ENCODE measurements around the gene FMN2.

FMN2 gene

DNA sequence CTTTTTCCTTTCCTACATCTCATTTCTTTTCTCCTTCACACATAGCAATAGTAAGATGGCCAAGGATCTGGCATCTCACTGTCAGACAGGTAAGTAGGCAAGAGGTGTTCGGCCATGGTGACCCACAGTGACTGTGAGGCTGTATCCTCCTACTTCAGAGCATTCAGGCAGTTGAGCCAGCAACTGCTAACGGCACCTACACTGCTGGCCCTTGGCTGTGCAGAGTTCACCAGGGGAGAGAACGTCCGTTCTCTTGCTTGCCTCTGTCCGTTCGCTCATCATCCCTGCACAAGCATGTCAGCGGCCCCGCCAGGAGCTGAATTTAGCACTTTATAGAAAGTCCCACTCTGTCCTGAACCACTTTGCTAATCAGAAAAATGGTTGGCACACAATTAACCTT lies 406.7 kb downstream of the FMN2 start:
- in situ Hi-C loops (cut with MboI; ENCODE audit: low sequenced_read_pairs), result no loop called here
- H3K36me3 ChIP-seq (replicated peaks), result no peaks in the 10 kb centered on the region
- no peaks in the 10 kb centered on the region for H3K4me1 ChIP-seq
- no peak overlapping the region for H3K4me3 ChIP-seq
- no peaks in the 10 kb centered on the region; the same call in 1 of the 2 replicates for H3K9me3 ChIP-seq
- H3K27me3 ChIP-seq (ENCODE audit: low read depth), result no peaks in the 10 kb centered on the region
- DNase-seq (ENCODE audit: low spot score in 2 of 2), result no peak

DNA sequence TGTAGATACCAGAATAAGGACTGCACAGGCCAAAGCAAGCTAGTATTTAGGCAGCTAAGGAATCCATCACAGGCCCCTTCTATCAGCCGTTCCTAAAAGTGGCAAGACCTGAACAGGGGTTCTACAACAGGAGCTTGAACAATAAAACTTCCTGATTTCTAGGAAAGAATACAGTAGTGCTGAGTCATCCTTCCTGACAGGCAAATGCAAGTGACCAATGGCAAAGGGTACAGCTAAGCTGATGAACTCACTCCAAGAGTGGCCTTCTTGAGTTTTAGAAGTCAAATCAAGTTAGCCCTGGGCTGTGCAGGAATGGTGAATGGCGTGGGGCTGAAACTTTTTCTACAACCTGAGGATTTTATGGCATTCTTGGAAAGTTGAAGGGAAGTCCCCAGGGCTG lies 407.3 kb downstream of the FMN2 start:
- DNase-seq (ENCODE audit: low spot score in 2 of 2), result no peak
- Histone ChIP-seq H3K36me3 (replicated peaks) (no peaks in the 10 kb centered on the region), H3K9me3 (no peaks in the 10 kb centered on the region; the same call in 1 of the 2 replicates), H3K4me1 (no peaks in the 10 kb centered on the region), H3K27me3 (ENCODE audit: low read depth) (no peaks in the 10 kb centered on the region), H3K4me3 (no peak overlapping the region)
- in situ Hi-C loops (cut with MboI; ENCODE audit: low sequenced_read_pairs), result no loop called here

DNA sequence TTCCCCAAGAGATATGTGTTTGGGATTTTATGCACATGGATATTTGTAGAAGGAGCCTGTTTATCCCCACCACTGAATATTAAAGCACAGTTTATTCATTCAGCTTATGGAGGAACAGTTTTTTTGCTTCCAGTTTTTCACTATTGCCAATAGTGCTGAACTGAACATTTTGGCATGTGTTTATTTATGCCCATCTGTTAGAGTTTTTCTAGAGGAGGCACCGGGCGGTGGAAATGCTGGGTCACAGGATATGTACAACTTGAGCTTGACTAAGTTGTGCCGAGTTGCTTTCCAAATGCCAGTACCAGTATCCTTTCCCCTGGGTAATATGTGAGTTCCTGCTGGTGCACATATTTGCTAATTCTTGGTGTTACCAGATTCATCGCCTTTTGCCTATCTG lies 409.0 kb downstream of the FMN2 start:
- Histone ChIP-seq H3K9me3 (no peaks in the 10 kb centered on the region; the same call in 1 of the 2 replicates), H3K4me1 (no peaks in the 10 kb centered on the region), H3K27me3 (ENCODE audit: low read depth) (no peaks in the 10 kb centered on the region), H3K36me3 (replicated peaks) (no peaks in the 10 kb centered on the region), H3K4me3 (no peak overlapping the region)
- in situ Hi-C loops (cut with MboI; ENCODE audit: low sequenced_read_pairs), result no loop called here
- no peak for DNase-seq (ENCODE audit: low spot score in 2 of 2)

DNA sequence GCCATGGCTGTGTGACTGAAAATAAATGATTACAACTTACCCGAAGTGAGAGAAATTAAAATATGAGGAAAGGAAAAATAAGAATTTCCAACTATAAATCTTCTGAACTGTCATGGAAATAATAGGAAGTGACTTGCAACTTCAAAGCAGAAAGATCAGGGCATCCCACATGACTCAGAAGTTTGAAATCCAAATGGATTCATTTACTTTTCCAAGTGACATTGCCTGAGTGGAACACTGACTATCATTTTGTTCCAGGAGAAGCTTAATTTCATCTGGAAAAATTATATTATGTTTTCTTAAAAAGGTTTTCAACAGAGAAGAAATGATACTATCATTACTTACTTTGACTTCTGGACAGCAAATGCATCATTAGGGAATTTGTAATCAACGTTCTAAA lies 409.4 kb downstream of the FMN2 start:
- no peaks in the 10 kb centered on the region for H3K36me3 ChIP-seq (replicated peaks)
- H3K27me3 ChIP-seq (ENCODE audit: low read depth), result no peaks in the 10 kb centered on the region
- in situ Hi-C loops (cut with MboI; ENCODE audit: low sequenced_read_pairs), result no loop called here
- H3K9me3 ChIP-seq, result no peaks in the 10 kb centered on the region; the same call in 1 of the 2 replicates
- H3K4me1 ChIP-seq, result no peaks in the 10 kb centered on the region
- DNase-seq (ENCODE audit: low spot score in 2 of 2), result no peak
- H3K4me3 ChIP-seq, result no peak overlapping the region

DNA sequence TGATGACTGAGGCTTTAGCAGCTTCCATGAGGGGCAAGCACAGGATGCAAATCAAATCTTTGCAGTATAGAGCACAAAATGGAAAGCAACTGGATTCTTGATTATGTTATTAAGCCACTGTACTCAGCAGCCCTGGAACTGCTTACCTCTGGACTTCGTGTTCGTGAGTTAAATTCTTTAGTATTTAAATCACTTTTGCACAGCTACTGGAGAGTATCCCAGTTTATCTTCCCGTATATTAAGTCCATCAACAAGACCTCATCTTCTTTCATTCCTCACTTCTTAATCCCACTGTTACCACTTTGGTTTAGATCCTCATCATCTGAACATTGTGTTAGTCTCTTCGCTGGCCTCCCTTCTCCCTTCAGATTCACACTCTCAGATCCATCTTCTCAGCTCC lies 411.4 kb downstream of the FMN2 start:
- in situ Hi-C loops (cut with MboI; ENCODE audit: low sequenced_read_pairs), result no loop called here
- H3K9me3 ChIP-seq, result no peaks in the 10 kb centered on the region
- no peaks in the 10 kb centered on the region for H3K4me1 ChIP-seq
- H3K27me3 ChIP-seq (ENCODE audit: low read depth), result no peaks in the 10 kb centered on the region
- DNase-seq (ENCODE audit: low spot score in 2 of 2), result no peak
- no peak overlapping the region for H3K4me3 ChIP-seq
- no peaks in the 10 kb centered on the region for H3K36me3 ChIP-seq (replicated peaks)

DNA sequence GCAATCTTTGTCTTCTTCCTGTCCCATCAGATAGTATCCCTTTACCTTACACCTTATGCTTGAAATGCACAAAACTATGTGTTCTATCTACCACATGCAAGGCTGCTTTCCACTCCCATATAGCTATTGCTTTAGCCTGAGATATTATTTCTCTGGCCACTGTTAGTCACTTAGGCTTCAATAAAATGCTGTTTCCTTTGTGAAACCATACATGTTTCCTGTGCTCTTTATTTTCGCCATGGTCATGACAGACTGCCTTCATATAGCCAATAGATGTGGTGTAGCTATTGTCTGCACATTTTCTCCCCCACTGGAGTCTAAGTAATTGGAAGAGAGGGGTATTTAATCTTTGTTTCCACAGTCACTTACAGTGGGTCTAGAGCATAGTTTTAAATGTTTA lies 411.9 kb downstream of the FMN2 start:
- DNase-seq (ENCODE audit: low spot score in 2 of 2), result no peak
- H3K27me3 ChIP-seq (ENCODE audit: low read depth), result no peaks in the 10 kb centered on the region
- no peak overlapping the region for H3K4me3 ChIP-seq
- in situ Hi-C loops (cut with MboI; ENCODE audit: low sequenced_read_pairs), result no loop called here
- H3K4me1 ChIP-seq, result no peaks in the 10 kb centered on the region
- no peaks in the 10 kb centered on the region for H3K36me3 ChIP-seq (replicated peaks)
- no peaks in the 10 kb centered on the region for H3K9me3 ChIP-seq

DNA sequence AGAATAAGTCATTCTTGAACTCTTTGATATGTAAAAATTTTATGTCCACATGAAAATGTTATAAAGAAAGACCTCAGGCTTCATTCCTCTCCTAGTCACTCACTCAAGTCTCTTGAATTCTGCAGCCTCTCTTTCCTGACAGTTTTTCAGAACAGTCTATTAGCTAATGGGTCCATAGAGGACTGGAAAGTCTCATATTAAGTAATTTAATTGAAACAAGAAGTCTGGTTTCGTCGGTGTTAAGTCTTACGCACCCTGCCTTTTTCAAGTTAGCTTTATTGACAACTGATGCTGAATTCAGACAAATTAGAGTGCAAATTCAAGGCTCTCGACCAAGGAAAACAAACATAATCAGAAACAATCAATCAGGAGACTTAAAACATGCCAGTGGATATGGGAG lies 414.5 kb downstream of the FMN2 start:
- no peaks in the 10 kb centered on the region for H3K9me3 ChIP-seq
- no peaks in the 10 kb centered on the region for H3K36me3 ChIP-seq (replicated peaks)
- in situ Hi-C loops (cut with MboI; ENCODE audit: low sequenced_read_pairs), result no loop called here
- H3K4me3 ChIP-seq, result no peak overlapping the region
- DNase-seq (ENCODE audit: low spot score in 2 of 2), result no peak
- H3K27me3 ChIP-seq (ENCODE audit: low read depth), result no peaks in the 10 kb centered on the region
- no peaks in the 10 kb centered on the region for H3K4me1 ChIP-seq

DNA sequence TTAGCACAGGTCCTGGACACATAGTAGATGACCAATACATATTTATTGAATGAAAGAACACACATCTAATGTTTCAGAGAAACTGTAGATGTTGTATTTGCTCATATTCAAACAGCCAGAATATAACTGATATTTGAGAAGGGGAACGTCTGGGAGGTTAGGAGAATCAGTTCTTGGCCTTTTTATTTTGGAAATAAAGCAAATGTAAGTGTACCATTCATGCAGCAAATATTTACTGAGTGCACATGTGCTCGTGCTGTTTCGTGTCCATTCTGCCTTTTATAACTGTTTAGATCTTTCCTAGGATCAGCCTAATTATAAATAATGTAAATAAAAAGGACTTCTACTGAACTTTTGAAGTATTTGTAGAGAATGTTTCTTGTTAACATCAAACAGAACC lies 416.5 kb downstream of the FMN2 start:
- H3K9me3 ChIP-seq, result no peaks in the 10 kb centered on the region
- no peaks in the 10 kb centered on the region for H3K4me1 ChIP-seq
- no peaks in the 10 kb centered on the region for H3K27me3 ChIP-seq (ENCODE audit: low read depth)
- H3K36me3 ChIP-seq (replicated peaks), result no peaks in the 10 kb centered on the region
- no peak overlapping the region for H3K4me3 ChIP-seq
- DNase-seq (ENCODE audit: low spot score in 2 of 2), result no peak
- in situ Hi-C loops (cut with MboI; ENCODE audit: low sequenced_read_pairs), result no loop called here

DNA sequence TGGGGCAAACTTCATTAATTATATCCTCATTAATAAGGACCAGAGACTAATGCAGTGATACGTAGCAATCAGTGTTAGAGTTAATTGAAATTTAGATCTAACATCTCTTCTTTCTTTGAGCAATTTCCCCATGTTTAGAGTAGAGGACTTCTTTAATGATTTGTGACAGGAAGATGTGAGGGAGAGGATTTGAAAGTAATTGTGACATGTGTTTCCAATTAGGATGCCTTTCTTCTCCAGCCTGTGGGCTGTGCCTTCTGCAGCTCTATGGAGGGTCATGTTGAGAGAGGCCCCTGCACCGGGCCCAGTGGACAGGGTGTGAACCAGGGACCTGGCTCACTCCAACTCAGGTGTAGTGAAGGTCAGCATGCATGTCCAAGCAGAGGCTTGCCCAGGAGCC lies 417.3 kb downstream of the FMN2 start:
- in situ Hi-C loops (cut with MboI; ENCODE audit: low sequenced_read_pairs), result no loop called here
- DNase-seq (ENCODE audit: low spot score in 2 of 2), result no peak

DNA sequence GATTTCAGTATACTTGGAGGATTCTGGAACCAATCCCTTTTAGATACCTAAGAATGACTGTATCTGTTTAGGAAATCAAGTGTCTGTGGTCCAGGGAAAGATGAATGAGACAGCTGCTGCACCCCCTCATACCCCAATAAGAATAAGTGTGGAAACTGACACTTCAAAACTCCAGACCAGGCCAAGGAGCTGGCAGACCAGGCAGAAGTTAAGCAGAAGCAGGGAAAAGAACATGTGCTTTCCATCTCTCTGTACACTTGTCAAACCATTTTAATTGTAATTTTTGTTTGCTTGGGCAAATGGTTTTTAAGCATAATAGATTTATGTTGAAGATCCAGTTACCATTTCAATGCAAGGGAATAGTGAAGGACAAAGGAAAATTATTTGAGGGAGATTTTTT lies 420.1 kb downstream of the FMN2 start:
- Histone ChIP-seq H3K27me3 (ENCODE audit: low read depth) (no peaks in the 10 kb centered on the region), H3K9me3 (no peaks in the 10 kb centered on the region), H3K4me3 (no peak overlapping the region), H3K4me1 (no peaks in the 10 kb centered on the region), H3K36me3 (replicated peaks) (no peaks in the 10 kb centered on the region)
- in situ Hi-C loops (cut with MboI; ENCODE audit: low sequenced_read_pairs), result no loop called here
- no peak for DNase-seq (ENCODE audit: low spot score in 2 of 2)

More for the DNA sequence above, 417.3 kb downstream of the FMN2 start:
- Histone ChIP-seq H3K9me3 (no peaks in the 10 kb centered on the region), H3K27me3 (ENCODE audit: low read depth) (no peaks in the 10 kb centered on the region), H3K36me3 (replicated peaks) (no peaks in the 10 kb centered on the region), H3K4me1 (no peaks in the 10 kb centered on the region), H3K4me3 (no peak overlapping the region)

DNA sequence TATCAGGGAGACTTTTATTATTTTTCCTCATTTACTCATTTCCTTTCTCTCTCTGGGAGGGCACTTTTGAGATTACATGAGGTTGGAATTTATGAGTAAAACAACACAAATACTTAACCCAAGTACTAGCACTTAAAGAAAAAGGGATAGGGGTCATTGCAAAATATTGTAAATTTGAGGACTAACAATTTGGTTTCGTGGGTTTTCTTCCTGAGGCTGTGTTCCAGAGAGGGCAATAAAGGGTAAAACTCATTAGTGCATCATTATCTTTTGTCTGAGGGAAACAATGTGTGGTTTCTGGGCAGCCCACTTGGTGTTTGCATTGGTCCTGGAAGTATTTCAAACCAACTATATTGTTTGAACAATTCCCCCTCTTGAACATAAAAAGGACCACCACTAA lies 423.8 kb downstream of the FMN2 start:
- Histone ChIP-seq H3K27me3 (ENCODE audit: low read depth) (no peaks in the 10 kb centered on the region), H3K4me1 (no peaks in the 10 kb centered on the region), H3K4me3 (no peak overlapping the region), H3K9me3 (no peaks in the 10 kb centered on the region), H3K36me3 (replicated peaks) (no peaks in the 10 kb centered on the region)
- in situ Hi-C loops (cut with MboI; ENCODE audit: low sequenced_read_pairs), result no loop called here
- no peak for DNase-seq (ENCODE audit: low spot score in 2 of 2)

DNA sequence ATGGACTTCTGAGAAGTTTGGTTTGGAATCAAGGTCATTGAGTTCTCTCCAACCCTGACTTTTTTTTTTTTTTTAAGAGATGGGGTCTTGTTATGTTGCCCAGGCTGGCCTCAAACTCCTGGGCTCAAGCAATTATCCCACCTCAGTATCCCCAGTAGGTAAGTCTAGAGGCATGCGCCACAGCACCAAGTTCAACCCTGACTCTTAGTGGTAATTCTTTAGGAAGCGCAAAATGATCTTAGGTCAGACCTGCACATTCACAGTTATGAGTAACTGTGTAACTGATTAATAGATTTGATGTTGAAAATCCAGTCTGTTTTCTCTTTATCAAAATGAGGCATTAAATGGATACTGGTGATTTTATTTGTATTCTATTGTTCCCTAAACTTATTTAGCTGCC lies 424.4 kb downstream of the FMN2 start:
- H3K27me3 ChIP-seq (ENCODE audit: low read depth), result no peaks in the 10 kb centered on the region
- no peak overlapping the region for H3K4me3 ChIP-seq
- H3K9me3 ChIP-seq, result no peaks in the 10 kb centered on the region
- in situ Hi-C loops (cut with MboI; ENCODE audit: low sequenced_read_pairs), result no loop called here
- no peak for DNase-seq (ENCODE audit: low spot score in 2 of 2)
- no peaks in the 10 kb centered on the region for H3K36me3 ChIP-seq (replicated peaks)
- no peaks in the 10 kb centered on the region for H3K4me1 ChIP-seq

DNA sequence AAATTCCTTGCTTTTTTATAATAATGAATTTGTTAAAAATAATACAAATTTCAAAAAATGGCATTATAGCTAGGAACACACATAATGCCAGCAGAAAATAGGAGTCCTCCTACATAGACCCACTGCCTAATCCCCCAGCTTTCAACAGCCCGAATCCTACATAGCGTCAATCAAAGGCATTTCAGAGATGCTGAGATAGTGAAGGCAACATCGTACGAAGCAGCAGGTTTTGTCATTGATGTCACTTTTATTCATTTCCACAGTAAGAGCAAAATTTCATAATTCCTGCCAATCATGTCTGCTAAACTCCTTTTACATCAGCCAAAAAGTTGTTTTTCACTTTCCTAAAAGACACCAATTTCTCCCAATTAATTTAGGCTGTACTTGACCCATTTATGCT lies 426.2 kb downstream of the FMN2 start:
- no peak overlapping the region for H3K4me3 ChIP-seq
- no peaks in the 10 kb centered on the region for H3K9me3 ChIP-seq
- H3K4me1 ChIP-seq, result no peaks in the 10 kb centered on the region
- DNase-seq (ENCODE audit: low spot score in 2 of 2), result no peak
- no peaks in the 10 kb centered on the region for H3K36me3 ChIP-seq (replicated peaks)
- in situ Hi-C loops (cut with MboI; ENCODE audit: low sequenced_read_pairs), result no loop called here
- no peaks in the 10 kb centered on the region for H3K27me3 ChIP-seq (ENCODE audit: low read depth)

DNA sequence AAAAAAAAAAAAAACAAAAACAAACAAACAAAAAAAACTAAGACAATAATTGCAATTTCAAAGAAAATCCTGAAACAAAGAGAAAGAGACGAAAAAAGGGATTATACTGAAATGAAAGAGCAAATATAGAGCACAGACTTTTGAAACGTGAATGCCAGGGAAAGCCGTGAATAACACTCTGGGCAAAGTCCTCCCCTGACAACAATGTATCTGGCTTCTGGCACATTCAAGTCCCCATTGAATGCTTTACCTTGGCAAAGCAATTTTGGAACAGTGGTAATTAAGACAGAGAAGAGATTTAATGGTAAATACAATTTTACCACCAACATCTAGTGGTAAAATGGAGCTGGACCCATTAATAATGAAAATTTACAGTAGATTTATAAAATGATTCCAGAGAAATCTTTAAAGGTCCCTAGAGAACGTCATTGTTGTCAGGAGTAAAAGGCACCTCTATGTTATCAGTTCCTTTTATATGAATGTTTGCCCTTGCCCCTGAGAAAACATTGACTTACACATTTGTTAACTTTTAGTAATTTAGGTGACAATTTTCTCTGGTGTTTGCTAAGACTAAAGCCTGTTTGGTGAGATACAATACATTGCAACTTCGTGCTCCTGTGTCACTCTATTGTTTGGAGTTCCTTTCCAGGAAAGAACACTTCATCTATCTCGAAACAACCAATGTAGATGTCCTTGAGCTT lies 430.6 kb downstream of the FMN2 start:
- H3K4me3 ChIP-seq, result no peak overlapping the region
- no peaks in the 10 kb centered on the region for H3K27me3 ChIP-seq (ENCODE audit: low read depth)

More for the DNA sequence above, 430.6 kb downstream of the FMN2 start:
- Histone ChIP-seq H3K36me3 (replicated peaks) (no peaks in the 10 kb centered on the region), H3K4me1 (0 out of 2 replicates have a peak, but pooled peaks cover 2% of the 10 kb centered on the region), H3K9me3 (no peaks in the 10 kb centered on the region)
- in situ Hi-C loops (cut with MboI; ENCODE audit: low sequenced_read_pairs), result no loop called here
- DNase-seq (ENCODE audit: low spot score in 2 of 2), result no peak

All from HAP-1 (cell line).